GM19395 (cell line): ENCODE measurements around the gene CCDC85B.

Source experiments
- ATAC-seq: cut with Tn5 transposase; IDR thresholded peaks from one replicate; pipeline ENCODE4 v1.9.1; 2021; ENCODE audit warnings: mild to moderate bottlenecking, moderate library complexity; ENCODE audit not compliant: unreplicated experiment

The CCDC85B gene

GRCh38 chr11:65868076-65868667 lies 22.3 kb upstream of the CCDC85B start:
- no peak for ATAC-seq

GRCh38 chr11:65868907-65869306 lies 21.6 kb upstream of the CCDC85B start:
- ATAC-seq, result no peak

- no peak for ATAC-seq
Observed at GRCh38 chr11:65869643-65870306, 20.7 kb upstream of the CCDC85B start.

GRCh38 chr11:65870307-65870658 lies 20.2 kb upstream of the CCDC85B start:
- ATAC-seq, result no peak

GRCh38 chr11:65870706-65871681 lies 19.5 kb upstream of the CCDC85B start:
- ATAC-seq, result no peak

GRCh38 chr11:65871811-65872548 lies 18.5 kb upstream of the CCDC85B start:
- no peak for ATAC-seq

- no peak for ATAC-seq
Observed at GRCh38 chr11:65872586-65873317, 17.7 kb upstream of the CCDC85B start, which contains the start of gene EFEMP2. Gene EFEMP2 (minus strand): TSS chr11:65872800. CDS start chr11:65872354, 446 bp downstream.

- peak; percentile 64 for ATAC-seq
Observed at GRCh38 chr11:65873318-65874156, 16.9 kb upstream of the CCDC85B start.

- ATAC-seq, result no peak
Observed at GRCh38 chr11:65879617-65880016, 10.9 kb upstream of the CCDC85B start, which contains the start of gene CTSW. Gene CTSW (plus strand): TSS chr11:65879837. CDS start chr11:65879855, 18 bp downstream.

- no peak for ATAC-seq
Observed at GRCh38 chr11:65880027-65880426, 10.4 kb upstream of the CCDC85B start.

GRCh38 chr11:65880844-65881421 lies 9.5 kb upstream of the CCDC85B start:
- ATAC-seq, result no peak

GRCh38 chr11:65882120-65883057 lies 8.1 kb upstream of the CCDC85B start:
- ATAC-seq, result no peak

- ATAC-seq, result no peak
Observed at GRCh38 chr11:65883058-65883761, 7.3 kb upstream of the CCDC85B start.

GRCh38 chr11:65883786-65884715 lies 6.4 kb upstream of the CCDC85B start:
- ATAC-seq, result no peak

- no peak for ATAC-seq
Observed at GRCh38 chr11:65884716-65885092, 5.8 kb upstream of the CCDC85B start.

- ATAC-seq, result no peak
Observed at GRCh38 chr11:65885231-65885630, 5.2 kb upstream of the CCDC85B start.
